Hindlimb muscle (tissue), 1 donor: ENCODE measurements around the gene NRN1. TPM values are rescaled to one million over a fixed set of nuclear protein-coding genes. Genes with fewer than 3 reads are reported as not detected.
A peak's percentile ranks its signal among the peaks of the same experiment; 100 is the strongest.
"Not testable (repeated sequence)": the region's sequence is repeated elsewhere in the genome, so short reads cannot be mapped to it uniquely, and the experiment has no call there.

Experiments used
- DNase-seq: peaks from one replicate; pipeline ENCODE4 v3.0.0-alpha.2; 2013
- polyA plus RNA-seq: library from polyadenylated mRNA; unstranded; fragments of 120-200 nt; gene quantifications from one replicate; pipeline ENCODE4 v1.2.1, GENCODE V29; 2013; ENCODE audit not compliant: insufficient read length

The NRN1 gene
- polyA plus RNA-seq, 1 donor = 24.7 TPM

- DNase-seq = no peak
Observed at GRCh38 chr6:5981126-5982026, 25.3 kb downstream of the NRN1 start.

GRCh38 chr6:5979650-5980420 is 26.9 kb downstream of the NRN1 start:
- DNase-seq = peak; percentile 64

- no peak for DNase-seq
Observed at GRCh38 chr6:5976811-5977210, 29.9 kb downstream of the NRN1 start.

- DNase-seq = no peak
Observed at GRCh38 chr6:5968817-5969734, 37.6 kb downstream of the NRN1 start.

GRCh38 chr6:5968036-5968435 is 38.7 kb downstream of the NRN1 start:
- not testable (repeated sequence) for DNase-seq

- no peak for DNase-seq
Observed at GRCh38 chr6:5967594-5967993, 39.1 kb downstream of the NRN1 start.

- DNase-seq = no peak
Observed at GRCh38 chr6:5962794-5963193, 43.9 kb downstream of the NRN1 start.

- no peak for DNase-seq
Observed at GRCh38 chr6:5961836-5962235, 44.9 kb downstream of the NRN1 start.

GRCh38 chr6:5960456-5960855 is 46.3 kb downstream of the NRN1 start:
- no peak for DNase-seq

- no peak for DNase-seq
Observed at GRCh38 chr6:5958921-5959320, 47.8 kb downstream of the NRN1 start.

- DNase-seq = no peak
Observed at GRCh38 chr6:5956939-5957338, 49.8 kb downstream of the NRN1 start.

GRCh38 chr6:5950361-5950785 is 56.4 kb downstream of the NRN1 start:
- no peak for DNase-seq
